DMS 273 treated with DMSO at 0.1 percent for 48 hours (cell line): ENCODE measurements around the gene PTPRG.

ENCODE experiments used
- DNase-seq: peaks from one replicate; lab custom pipeline; 2025; lab: John Stamatoyannopoulos, UW

The PTPRG gene

GRCh38 chr3:61562721-61563312 lies 1.4 kb downstream of the PTPRG start:
- DNase-seq: no peak

- DNase-seq: no peak
These were observed 2.2 kb downstream of the PTPRG start for GRCh38 chr3:61563313-61564271.

- no peak for DNase-seq
These were observed 3.2 kb downstream of the PTPRG start for GRCh38 chr3:61564395-61565059.

GRCh38 chr3:61565569-61565968 lies 4.2 kb downstream of the PTPRG start:
- no peak for DNase-seq

- no peak for DNase-seq
These were observed 6.8 kb downstream of the PTPRG start for GRCh38 chr3:61568127-61568526.

DNA sequence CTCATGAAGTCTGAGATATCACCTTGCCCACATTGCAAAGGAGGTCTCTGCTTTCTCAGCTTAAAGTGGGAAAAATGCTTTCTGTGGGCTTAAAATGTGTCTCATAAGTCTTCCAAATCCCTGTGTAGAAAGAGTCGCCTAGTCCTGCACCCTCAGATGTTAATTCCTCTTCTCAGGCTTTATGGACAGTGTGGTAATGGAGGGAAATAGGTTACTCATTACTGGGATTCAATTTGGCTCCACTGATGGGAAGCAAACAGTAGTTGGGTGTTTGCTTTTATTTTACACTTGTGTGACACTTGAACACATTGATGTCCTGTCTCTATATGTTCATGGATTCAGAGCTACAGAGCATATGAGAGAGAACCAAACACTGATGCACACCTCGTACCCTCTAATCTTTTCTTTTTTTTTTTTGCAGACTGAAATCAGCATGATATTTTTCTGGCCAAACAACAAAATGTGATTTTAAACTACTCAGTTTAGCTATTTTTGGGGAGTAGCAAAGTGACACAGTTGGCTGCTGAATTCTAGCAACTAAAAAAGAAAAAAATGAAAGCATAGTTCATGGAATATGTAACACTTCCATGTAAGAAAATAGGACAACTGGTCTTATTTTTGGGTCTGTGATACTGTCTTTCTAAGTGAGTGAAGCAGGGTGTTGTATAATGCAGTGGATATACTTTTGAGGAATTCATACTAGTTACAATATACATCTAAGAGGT lies 8.6 kb downstream of the PTPRG start:
- no peak for DNase-seq

DNA sequence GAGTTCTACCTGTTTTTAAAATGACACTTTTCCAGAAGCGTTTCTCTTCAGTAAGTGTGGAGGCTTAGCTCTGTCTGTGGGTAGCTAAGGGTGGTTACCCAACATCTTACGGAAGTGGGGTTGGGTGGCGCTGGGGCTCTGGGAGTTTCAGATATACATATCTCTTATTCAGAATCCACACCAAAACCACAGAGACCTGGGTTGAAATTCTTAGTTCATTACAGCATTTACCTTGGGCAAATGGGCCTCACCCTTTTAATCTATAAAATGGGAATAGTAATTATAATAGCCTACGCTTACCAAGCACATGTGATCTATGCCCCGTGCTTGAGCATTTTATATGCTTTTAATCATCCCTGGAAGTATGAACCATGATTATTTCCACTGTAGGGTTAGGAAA lies 9.4 kb downstream of the PTPRG start:
- no peak for DNase-seq

- DNase-seq: no peak
These were observed 10.4 kb downstream of the PTPRG start for GRCh38 chr3:61571516-61572336.

GRCh38 chr3:61572879-61573278 lies 11.5 kb downstream of the PTPRG start:
- DNase-seq: no peak

DNA sequence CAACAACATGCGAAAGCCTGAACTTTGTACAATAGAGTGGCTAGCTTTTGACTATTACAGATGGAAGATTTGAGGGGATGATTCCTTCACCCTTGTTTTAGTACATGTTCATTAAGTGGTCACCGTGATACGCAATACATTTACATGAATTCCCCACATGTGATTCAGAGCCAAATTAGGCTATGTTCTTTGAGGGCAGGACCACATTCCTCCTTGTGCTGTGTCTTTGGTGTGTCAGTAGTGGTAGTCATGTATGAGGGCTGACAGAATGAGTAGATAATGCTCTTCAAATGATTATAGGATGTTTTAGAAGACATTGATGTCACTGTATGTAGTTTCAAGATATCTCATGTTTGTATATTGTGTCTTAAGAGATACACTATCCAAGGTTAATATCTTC lies 12.1 kb downstream of the PTPRG start:
- no peak for DNase-seq

GRCh38 chr3:61574854-61575253 lies 13.5 kb downstream of the PTPRG start:
- no peak for DNase-seq

- no peak for DNase-seq
These were observed 14.5 kb downstream of the PTPRG start for GRCh38 chr3:61575893-61576292.

DNA sequence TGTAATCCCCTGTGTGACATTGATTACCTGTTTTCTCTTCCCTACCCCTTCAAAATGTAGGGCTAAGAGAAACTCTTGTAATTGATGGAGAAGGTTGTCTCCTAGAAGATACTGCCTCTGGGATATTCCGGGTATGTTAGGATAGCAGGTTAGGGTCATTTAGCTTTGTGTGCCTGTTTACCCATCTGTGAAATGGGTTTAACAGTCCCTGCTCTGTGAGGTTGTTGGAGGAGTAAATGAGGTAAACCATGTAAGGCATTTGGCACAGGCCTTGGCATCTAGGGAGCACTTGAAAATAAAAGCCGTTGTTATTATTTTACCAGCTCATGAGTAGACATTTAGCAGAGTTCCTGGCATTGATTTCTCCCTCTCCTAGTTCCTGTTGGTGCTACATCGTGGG lies 16.4 kb downstream of the PTPRG start:
- DNase-seq: no peak

DNA sequence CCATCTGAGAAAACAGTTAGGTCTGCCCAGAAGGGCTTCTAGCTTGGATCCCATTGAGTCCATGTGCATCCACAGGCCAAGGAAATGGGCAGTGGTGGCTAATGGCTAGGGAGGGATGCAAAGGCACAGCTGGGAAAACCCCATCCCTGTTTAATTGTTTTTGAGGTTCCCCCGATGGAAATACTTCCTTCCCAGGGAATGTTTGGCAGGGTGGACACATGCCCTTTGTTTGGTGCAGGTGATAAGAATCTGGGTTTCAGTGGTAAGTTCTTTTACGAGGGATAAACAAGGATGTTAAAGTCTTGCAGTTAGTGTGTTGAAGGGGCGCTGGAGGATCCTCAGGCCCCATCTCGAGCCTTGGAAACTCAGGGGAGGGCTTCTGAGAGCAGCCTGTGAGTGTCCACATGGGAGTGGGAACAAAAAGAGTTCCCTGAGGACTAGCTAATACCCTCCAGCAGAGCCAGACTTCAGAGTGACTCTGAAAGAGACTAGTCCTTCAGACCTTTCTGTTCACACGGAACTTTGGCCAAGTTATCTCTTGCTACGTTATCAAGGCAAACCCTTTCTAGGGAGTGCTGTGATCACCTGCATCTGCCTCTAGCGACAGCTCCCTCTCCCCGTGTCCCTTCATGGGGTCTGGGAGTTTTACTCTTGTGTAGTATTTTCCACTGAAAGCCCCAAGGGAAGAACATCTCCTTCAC lies 17.4 kb downstream of the PTPRG start:
- DNase-seq: no peak

- no peak for DNase-seq
These were observed 18.3 kb downstream of the PTPRG start for GRCh38 chr3:61579685-61580084.

DNA sequence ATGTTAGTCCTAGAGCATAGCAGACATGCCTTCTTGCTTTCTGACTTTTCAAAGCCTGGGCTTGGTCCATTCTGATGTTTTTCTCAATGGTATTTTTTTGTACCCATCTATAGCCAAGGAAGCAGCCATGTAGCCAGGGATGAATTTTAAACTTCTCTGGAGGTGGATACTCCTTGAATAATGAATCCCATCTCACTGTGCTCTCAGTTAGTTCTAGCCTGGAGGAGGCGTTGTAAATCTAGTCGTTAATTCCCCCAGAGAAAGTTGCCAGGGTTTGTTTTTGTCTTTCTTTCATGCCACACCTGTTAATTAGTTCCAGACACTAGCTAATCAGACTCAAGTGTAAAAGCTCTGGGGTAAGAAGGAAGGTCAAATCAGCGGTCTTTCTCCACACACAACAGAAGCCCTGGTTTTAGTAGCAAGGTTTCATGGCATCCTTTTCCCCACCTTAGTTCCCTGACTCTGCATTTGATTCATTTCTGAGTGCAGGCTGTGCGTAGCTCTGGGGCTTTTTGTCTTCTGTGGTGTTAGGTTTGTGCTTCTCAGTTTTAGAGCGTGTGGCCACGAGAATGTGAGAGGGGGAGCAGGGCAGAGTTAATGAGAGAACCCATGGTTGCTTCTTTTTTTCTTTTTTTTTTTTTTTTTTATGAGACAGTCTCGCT lies 19.7 kb downstream of the PTPRG start:
- DNase-seq: no peak

DNA sequence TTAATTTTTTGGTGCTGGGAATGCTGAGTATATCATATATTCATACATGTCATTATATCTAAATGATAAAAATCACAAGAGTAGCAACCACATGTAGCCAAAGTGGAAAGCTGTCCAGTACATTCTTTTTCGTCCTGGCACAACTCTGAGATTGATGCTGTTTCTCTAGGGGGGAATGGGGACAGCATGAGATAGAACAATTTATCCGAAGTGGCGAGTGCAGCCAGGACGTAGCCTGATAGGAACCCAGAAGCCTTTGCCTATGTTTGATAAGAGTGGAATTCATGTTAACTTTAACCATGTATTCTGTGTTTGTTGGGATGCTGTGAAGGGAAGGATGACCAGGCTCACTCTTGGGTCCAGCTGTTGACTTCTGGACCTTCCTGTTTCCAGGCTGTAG lies 20.9 kb downstream of the PTPRG start:
- no peak for DNase-seq

DNA sequence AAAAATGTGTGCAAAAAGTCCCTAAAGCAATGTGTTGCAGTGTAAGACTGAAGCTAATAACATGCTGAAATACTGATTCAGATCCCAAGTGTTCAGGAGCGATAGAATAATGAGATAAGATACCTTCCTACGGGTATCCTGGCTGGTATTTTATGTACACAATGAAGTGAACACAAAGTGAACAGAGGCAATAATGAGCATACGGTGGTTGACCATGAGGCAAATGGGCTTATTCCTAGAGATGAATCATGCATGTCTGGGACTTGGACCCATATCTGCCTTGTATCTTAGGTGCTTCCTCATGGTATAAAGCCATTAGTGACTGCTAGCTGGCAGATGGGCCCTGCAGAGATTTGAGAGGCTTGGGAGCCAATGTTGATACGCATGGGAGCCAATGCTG lies 21.5 kb downstream of the PTPRG start:
- no peak for DNase-seq

DNA sequence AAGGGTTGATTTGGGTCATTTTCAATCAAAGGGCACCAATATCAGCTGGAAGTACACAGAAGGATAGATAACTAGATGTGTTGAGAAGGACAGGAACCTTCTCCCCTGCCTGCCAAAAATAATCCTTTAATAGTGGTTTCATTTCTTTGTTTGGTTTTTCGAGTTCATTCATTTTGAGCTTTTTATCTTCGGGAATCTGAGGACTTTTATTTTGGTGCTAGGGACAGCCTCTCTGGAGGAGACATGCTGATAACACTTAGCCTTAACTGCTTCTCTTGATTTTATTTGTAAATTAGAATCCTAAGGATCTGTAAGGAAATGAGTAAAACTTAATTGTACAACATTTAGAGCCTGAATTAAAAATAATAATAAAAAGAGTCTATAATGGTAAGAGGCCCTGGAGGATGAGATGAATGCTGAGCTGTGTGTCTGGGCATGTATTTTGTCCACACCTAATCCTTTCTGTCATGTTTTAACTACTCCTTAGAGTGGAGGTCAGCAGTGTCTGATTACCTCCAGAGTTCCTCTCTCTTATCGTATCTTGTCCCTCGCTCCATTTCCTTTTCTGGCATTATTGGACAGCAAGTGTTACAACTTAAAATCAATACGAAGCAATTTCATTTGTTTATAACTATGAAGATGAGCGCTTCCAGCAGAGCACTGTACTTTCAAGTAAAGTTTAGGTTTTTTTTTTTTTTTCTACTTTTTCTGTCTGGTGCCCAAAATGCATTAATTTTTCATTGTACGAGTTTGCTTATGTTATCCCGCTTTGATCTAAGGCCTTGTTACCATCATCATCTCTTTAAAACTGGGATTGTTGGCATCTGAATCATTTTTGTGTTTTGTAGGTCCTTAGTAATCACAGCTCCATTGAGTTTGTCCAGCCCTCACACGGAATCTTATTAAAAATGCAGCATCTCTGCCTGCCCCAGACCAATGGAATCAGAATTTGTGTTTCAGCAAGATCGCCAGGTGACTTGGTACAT lies 22.8 kb downstream of the PTPRG start:
- DNase-seq: no peak
